Peyer's patch (tissue), 4 donors: ENCODE data around the gene SPHK1.

Experiments used
- POLR2A ChIP-seq, 2 donors: fragments of 450-650 bp; IDR thresholded peaks; one replicate each; pipeline ENCODE4 v1.5.1; 2017; ENCODE audit warnings: antibody characterized with exemption in 2 of 2, mild to moderate bottlenecking in 2 of 2, moderate library complexity in 2 of 2
- TF ChIP-seq, protein P1 (sequence below), 6 experiments: fragments of 450-650 bp in 4 of 6; fragments of 200-600 bp in 2 of 6; sonication (generic) in 1 of 6; IDR thresholded peaks; one replicate each; pipeline ENCODE4 v1.5.1; 2017 to 2019; ENCODE audit warnings: antibody characterized with exemption in 6 of 6, mild to moderate bottlenecking in 3 of 6, moderate library complexity in 1 of 6

DNA sequence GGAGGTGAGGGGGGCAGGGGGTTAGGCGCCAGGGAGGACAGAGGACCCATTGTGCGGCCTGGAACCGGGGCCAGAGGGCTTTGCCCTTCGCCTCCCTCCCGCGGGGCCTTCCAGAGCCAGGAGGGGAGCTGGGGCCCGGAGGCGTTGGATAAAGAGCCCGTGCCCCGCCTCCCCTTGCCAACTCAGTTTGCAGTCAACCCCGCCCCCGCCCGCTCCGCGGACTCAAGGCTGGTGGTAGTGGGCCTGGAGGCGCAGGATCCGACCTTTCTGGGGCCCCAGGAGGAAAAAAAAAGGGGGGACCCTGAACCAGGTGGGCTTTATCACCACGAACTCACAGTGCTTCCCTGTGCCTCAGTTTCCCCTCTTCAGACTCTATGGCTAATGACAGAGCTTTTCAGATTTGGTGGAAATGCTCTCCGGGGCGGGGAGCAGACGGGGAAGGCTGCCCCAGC, 2.0 kb upstream of the SPHK1 start:
- TF ChIP-seq POLR2A (IDR thresholded peaks at IDR 0.05), result no peak
- TF ChIP-seq, protein P1, sequence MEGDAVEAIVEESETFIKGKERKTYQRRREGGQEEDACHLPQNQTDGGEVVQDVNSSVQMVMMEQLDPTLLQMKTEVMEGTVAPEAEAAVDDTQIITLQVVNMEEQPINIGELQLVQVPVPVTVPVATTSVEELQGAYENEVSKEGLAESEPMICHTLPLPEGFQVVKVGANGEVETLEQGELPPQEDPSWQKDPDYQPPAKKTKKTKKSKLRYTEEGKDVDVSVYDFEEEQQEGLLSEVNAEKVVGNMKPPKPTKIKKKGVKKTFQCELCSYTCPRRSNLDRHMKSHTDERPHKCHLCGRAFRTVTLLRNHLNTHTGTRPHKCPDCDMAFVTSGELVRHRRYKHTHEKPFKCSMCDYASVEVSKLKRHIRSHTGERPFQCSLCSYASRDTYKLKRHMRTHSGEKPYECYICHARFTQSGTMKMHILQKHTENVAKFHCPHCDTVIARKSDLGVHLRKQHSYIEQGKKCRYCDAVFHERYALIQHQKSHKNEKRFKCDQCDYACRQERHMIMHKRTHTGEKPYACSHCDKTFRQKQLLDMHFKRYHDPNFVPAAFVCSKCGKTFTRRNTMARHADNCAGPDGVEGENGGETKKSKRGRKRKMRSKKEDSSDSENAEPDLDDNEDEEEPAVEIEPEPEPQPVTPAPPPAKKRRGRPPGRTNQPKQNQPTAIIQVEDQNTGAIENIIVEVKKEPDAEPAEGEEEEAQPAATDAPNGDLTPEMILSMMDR (IDR thresholded peaks at IDR 0.05), result no peak
